ENCODE results near the gene UBE2Q2.
"Not testable (repeated sequence)": the region's sequence is repeated elsewhere in the genome, so short reads cannot be mapped to it uniquely, and the experiment has no call there.

UBE2Q2 gene

DNA sequence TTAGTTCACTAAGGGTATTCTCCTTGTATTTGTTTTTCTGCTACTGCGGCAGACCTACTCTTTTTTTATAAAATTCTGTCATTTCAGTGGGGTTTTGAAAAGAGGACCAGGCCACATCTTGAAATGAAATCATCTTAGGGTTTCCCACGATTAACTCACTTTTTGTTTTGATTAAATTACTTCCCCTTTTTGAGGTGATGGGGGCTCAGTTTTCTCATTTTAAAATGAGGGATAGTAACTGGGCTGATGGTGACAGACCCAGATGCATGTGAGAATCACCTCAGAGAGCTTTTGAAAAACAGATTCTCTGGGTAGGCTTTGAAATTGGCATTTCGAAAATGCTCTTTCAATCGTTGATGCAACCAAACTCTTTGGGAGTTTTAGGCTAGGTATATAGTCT, 24.2 kb downstream of the UBE2Q2 start:
- Histone ChIP-seq H3K4me2 (ENCODE audit: low read length) (no peak overlapping the region), H3K4me1 (ENCODE audit: control insufficient read depth in 1 of 2, insufficient read depth in 2 of 2, low read length in 2 of 2) (peaks cover 2 to 6% of the 10 kb centered on the region in 2 experiments), H3K23ac (ENCODE audit: low read length) (no peak overlapping the region), H3K14ac (ENCODE audit: low read length) (no peak overlapping the region), H3K9me3 (ENCODE audit: insufficient read depth, low read depth, low read length) (no peaks in the 10 kb centered on the region), H3K36me3 (ENCODE audit: control insufficient read depth in 1 of 2, insufficient read depth in 2 of 2, low read length in 2 of 2) (peaks cover 3 to 7% of the 10 kb centered on the region in 2 experiments), H3K18ac (ENCODE audit: low read length) (no peak overlapping the region), H4K91ac (ENCODE audit: low read depth, low read length) (no peak overlapping the region), H3K27ac (ENCODE audit: low read depth, low read length) (no peak overlapping the region), H2AFZ (ENCODE audit: insufficient read depth, low read length, poor library complexity) (no peak overlapping the region), H3K4ac (ENCODE audit: low read depth, low read length) (no peak overlapping the region), H3K9ac (ENCODE audit: low read length) (no peak overlapping the region), H2BK12ac (ENCODE audit: low read length) (no peak overlapping the region), H4K8ac (ENCODE audit: low read depth, low read length) (no peak overlapping the region), H3K27me3 (ENCODE audit: insufficient read depth, low read length) (no peaks in the 10 kb centered on the region), H4K12ac (ENCODE audit: low read depth, low read length) (no peak overlapping the region), H2BK120ac (ENCODE audit: insufficient read depth, low read length, poor library complexity) (no peak overlapping the region), H2AK5ac (ENCODE audit: low read length) (no peak overlapping the region), H3K4me3 (ENCODE audit: low read depth, low read length) (no peak overlapping the region), H3K79me2 (ENCODE audit: control insufficient read depth, insufficient read depth, low read length, poor library complexity) (peaks cover 5% of the 10 kb centered on the region), H3K79me1 (ENCODE audit: low read length) (peaks cover 5% of the 10 kb centered on the region), H2BK5ac (ENCODE audit: low read depth, low read length, poor library complexity) (no peak overlapping the region)
- WGBS (ENCODE audit: extremely low coverage, insufficient coverage, insufficient read length): no CpG with 5 or more reads among the region's 4 CpGs
- no peak for DNase-seq

DNA sequence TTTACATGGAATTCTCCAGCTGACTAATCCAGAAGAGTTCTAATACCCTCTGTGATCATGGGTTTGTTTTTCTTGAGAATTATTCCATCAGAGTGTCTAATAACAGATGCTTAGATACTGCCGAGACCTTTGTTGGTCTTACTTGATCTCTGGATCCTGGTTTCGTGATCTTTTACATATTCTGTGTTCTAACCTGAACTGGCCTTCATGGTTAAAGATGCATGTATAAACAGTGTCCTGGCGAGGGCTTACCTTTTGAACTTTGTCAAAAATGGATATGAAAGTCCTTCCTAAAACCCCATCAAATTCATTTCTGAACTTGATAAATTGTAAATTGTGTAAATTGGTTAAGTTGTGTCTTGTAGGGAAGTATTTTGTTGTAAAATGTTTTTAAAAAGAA, 24.8 kb downstream of the UBE2Q2 start:
- Histone ChIP-seq H3K4ac (ENCODE audit: low read depth, low read length) (no peak overlapping the region), H3K27me3 (ENCODE audit: insufficient read depth, low read length) (no peaks in the 10 kb centered on the region), H3K23ac (ENCODE audit: low read length) (no peak overlapping the region), H3K18ac (ENCODE audit: low read length) (no peak overlapping the region), H4K91ac (ENCODE audit: low read depth, low read length) (no peak overlapping the region), H2BK12ac (ENCODE audit: low read length) (no peak overlapping the region), H3K27ac (ENCODE audit: low read depth, low read length) (no peak overlapping the region), H2AK5ac (ENCODE audit: low read length) (no peak overlapping the region), H4K12ac (ENCODE audit: low read depth, low read length) (no peak overlapping the region), H2BK5ac (ENCODE audit: low read depth, low read length, poor library complexity) (no peak overlapping the region), H3K4me2 (ENCODE audit: low read length) (no peak overlapping the region), H3K4me1 (ENCODE audit: control insufficient read depth in 1 of 2, insufficient read depth in 2 of 2, low read length in 2 of 2) (peaks cover 0 to 2% of the 10 kb centered on the region in 2 experiments), H3K9me3 (ENCODE audit: insufficient read depth, low read depth, low read length) (no peaks in the 10 kb centered on the region), H4K8ac (ENCODE audit: low read depth, low read length) (no peak overlapping the region), H3K9ac (ENCODE audit: low read length) (no peak overlapping the region), H2AFZ (ENCODE audit: insufficient read depth, low read length, poor library complexity) (no peak overlapping the region), H3K79me1 (ENCODE audit: low read length) (peaks cover 2% of the 10 kb centered on the region), H3K4me3 (ENCODE audit: low read depth, low read length) (no peak overlapping the region), H3K36me3 (ENCODE audit: control insufficient read depth in 1 of 2, insufficient read depth in 2 of 2, low read length in 2 of 2) (peaks cover 3 to 7% of the 10 kb centered on the region in 2 experiments), H2BK120ac (ENCODE audit: insufficient read depth, low read length, poor library complexity) (no peak overlapping the region), H3K14ac (ENCODE audit: low read length) (no peak overlapping the region), H3K79me2 (ENCODE audit: control insufficient read depth, insufficient read depth, low read length, poor library complexity) (peaks cover 5% of the 10 kb centered on the region)
- WGBS (ENCODE audit: extremely low coverage, insufficient coverage, insufficient read length): no CpG with 5 or more reads among the region's 3 CpGs
- no peak for DNase-seq

DNA sequence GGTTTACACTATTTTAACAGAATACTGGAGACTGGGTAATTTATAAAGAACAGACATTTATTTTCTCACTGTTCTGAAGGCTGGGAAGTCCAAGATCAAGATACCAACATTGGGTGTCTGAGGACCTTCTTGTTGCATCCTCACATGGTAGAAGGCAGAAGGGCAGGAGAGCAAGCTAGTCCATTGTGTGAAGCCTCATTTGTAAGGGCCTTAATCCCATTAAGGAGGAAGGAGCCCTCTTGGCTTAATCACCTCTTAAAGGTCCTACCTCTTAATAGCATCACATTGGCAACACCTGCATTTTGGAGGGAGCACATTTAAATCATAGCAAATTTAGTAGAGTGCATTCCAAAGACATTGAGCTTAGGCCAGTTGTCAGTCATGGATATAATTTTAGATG, 26.2 kb downstream of the UBE2Q2 start:
- no peak overlapping the region for H3K23ac ChIP-seq (ENCODE audit: low read length)
- no peaks in the 10 kb centered on the region for H3K9me3 ChIP-seq (ENCODE audit: insufficient read depth, low read depth, low read length)
- H4K91ac ChIP-seq (ENCODE audit: low read depth, low read length): no peak overlapping the region
- DNase-seq: no peak
- H3K79me1 ChIP-seq (ENCODE audit: low read length): peaks cover 1% of the 10 kb centered on the region
- peaks cover 3% of the 10 kb centered on the region for H3K79me2 ChIP-seq (ENCODE audit: control insufficient read depth, insufficient read depth, low read length, poor library complexity)
- H2AFZ ChIP-seq (ENCODE audit: insufficient read depth, low read length, poor library complexity): no peak overlapping the region
- H3K27ac ChIP-seq (ENCODE audit: low read depth, low read length): no peak overlapping the region
- no peak overlapping the region for H3K18ac ChIP-seq (ENCODE audit: low read length)
- peaks cover 14 to 15% of the 10 kb centered on the region in 2 experiments for H3K36me3 ChIP-seq (ENCODE audit: control insufficient read depth in 1 of 2, insufficient read depth in 2 of 2, low read length in 2 of 2)
- H4K8ac ChIP-seq (ENCODE audit: low read depth, low read length): no peak overlapping the region
- H3K4me3 ChIP-seq (ENCODE audit: low read depth, low read length): no peak overlapping the region
- H3K4me1 ChIP-seq (ENCODE audit: control insufficient read depth in 1 of 2, insufficient read depth in 2 of 2, low read length in 2 of 2): no peaks in the 10 kb centered on the region
- H3K4me2 ChIP-seq (ENCODE audit: low read length): no peak overlapping the region
- H2BK120ac ChIP-seq (ENCODE audit: insufficient read depth, low read length, poor library complexity): no peak overlapping the region
- H4K12ac ChIP-seq (ENCODE audit: low read depth, low read length): no peak overlapping the region
- H3K9ac ChIP-seq (ENCODE audit: low read length): no peak overlapping the region
- H2AK5ac ChIP-seq (ENCODE audit: low read length): no peak overlapping the region
- H3K4ac ChIP-seq (ENCODE audit: low read depth, low read length): no peak overlapping the region
- H3K14ac ChIP-seq (ENCODE audit: low read length): no peak overlapping the region
- H2BK12ac ChIP-seq (ENCODE audit: low read length): no peak overlapping the region
- no peak overlapping the region for H2BK5ac ChIP-seq (ENCODE audit: low read depth, low read length, poor library complexity)
- no peaks in the 10 kb centered on the region for H3K27me3 ChIP-seq (ENCODE audit: insufficient read depth, low read length)

DNA sequence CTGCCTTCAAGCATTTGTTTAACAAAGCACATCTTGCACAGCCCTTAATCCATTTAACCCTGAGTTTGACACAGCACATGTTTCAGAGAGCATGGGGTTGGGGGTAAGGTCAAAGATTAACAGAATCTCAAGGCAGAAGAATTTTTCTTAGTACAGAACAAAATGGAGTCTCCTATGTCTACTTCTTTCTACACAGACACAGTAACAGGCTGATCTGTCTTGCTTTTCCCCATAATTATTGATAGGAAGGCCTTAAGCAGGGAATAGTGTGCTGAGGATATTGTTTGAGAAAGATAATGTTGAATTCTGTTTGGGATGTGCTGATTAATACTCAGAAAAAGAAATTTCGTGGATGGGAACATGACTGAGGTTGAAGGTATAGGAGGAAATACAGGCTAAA, 28.3 kb downstream of the UBE2Q2 start:
- H3K36me3 ChIP-seq (ENCODE audit: control insufficient read depth in 1 of 2, insufficient read depth in 2 of 2, low read length in 2 of 2): peaks cover 13 to 14% of the 10 kb centered on the region in 2 experiments
- not testable (repeated sequence) for H4K8ac ChIP-seq (ENCODE audit: low read depth, low read length); H2AK5ac ChIP-seq (ENCODE audit: low read length); H2BK120ac ChIP-seq (ENCODE audit: insufficient read depth, low read length, poor library complexity); H3K79me1 ChIP-seq (ENCODE audit: low read length); H3K4ac ChIP-seq (ENCODE audit: low read depth, low read length); H4K91ac ChIP-seq (ENCODE audit: low read depth, low read length); H4K12ac ChIP-seq (ENCODE audit: low read depth, low read length); H3K79me2 ChIP-seq (ENCODE audit: control insufficient read depth, insufficient read depth, low read length, poor library complexity); H3K27me3 ChIP-seq (ENCODE audit: insufficient read depth, low read length); H3K9ac ChIP-seq (ENCODE audit: low read length); H3K23ac ChIP-seq (ENCODE audit: low read length); H3K4me2 ChIP-seq (ENCODE audit: low read length); H3K14ac ChIP-seq (ENCODE audit: low read length); DNase-seq; H2BK5ac ChIP-seq (ENCODE audit: low read depth, low read length, poor library complexity); H3K4me3 ChIP-seq (ENCODE audit: low read depth, low read length); H3K9me3 ChIP-seq (ENCODE audit: insufficient read depth, low read depth, low read length); H3K18ac ChIP-seq (ENCODE audit: low read length); H3K27ac ChIP-seq (ENCODE audit: low read depth, low read length); H3K4me1 ChIP-seq (ENCODE audit: control insufficient read depth in 1 of 2, insufficient read depth in 2 of 2, low read length in 2 of 2); H2AFZ ChIP-seq (ENCODE audit: insufficient read depth, low read length, poor library complexity); H2BK12ac ChIP-seq (ENCODE audit: low read length)
- 100% methylated on average over 1 of the region's 1 CpG for WGBS (ENCODE audit: extremely low coverage, insufficient coverage, insufficient read length)
